Renal pelvis (tissue), 4 donors: Measurements from ENCODE around the gene OR6S1. TPM values are rescaled to one million over a fixed set of nuclear protein-coding genes. Genes with fewer than 3 reads are reported as not detected.
A peak's percentile ranks its signal among the peaks of the same experiment; 100 is the strongest.
"Not testable (repeated sequence)": the region's sequence is repeated elsewhere in the genome, so short reads cannot be mapped to it uniquely, and the experiment has no call there.

Experiments used
- DNase-seq: peaks from one replicate; pipeline ENCODE4 v3.0.0-alpha.2; 2013
- polyA plus RNA-seq, 3 donors: library from polyadenylated mRNA; unstranded; fragments of 120-200 nt; gene quantifications; one replicate each; pipeline ENCODE4 v1.2.1, GENCODE V29; 2013; ENCODE audit not compliant: insufficient read length in 3 of 3

OR6S1 gene
- polyA plus RNA-seq, 3 donors: not detected

DNA sequence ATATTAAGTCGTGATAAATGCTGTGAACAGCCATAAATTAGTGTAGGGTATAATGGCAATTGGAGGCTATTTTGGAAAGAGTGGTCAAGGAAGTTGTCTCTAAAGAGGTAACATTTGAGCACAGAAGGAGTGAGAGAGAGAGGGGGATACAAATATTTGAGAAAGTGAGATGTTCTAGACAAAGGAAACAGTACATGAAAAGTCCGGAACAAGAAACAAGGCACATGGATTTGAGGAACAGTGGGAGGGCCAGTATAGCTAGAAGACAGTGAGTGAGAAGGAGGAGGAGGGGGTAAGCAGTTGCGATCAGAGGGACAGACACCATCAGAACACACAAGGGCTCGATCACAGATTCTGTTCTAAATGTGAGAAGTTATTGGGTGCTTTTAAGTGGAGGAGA is 30.2 kb downstream of the OR6S1 start:
- DNase-seq: no peak

DNA sequence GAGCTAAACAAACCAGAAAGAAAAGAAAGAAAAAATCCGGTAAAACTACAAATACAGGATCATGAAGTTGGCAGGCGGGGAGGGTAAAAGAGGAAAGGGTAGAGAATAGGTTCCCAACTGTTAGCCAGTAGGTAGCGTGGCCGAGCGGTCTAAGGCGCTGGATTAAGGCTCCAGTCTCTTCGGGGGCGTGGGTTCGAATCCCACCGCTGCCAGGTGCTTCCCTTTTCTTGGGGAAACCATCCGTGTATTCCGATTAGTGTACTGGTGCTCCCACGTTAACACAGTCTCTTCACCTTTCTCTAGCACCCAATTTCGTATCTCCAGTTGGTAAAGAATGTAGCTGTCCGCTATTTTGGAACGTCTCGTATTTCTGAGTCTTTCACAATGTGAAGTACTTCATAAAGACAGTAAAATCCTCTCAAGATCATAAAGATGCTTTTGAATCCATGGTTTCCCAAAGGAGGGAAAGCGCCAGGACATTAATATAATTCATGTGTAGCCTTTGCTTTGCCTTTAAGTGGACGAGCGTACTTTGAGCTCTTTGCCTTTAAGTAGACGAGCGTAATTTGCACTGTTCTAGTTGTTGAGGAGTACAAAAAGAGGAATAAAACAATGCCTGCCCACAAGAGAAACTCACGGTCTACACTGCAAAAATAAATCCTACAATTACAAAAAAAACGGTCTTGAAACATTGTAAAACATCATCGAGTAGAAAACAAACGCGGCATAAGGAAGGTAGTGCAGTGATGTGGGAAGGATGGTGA is 31.3 kb downstream of the OR6S1 start:
- peak; percentile 51 for DNase-seq

DNA sequence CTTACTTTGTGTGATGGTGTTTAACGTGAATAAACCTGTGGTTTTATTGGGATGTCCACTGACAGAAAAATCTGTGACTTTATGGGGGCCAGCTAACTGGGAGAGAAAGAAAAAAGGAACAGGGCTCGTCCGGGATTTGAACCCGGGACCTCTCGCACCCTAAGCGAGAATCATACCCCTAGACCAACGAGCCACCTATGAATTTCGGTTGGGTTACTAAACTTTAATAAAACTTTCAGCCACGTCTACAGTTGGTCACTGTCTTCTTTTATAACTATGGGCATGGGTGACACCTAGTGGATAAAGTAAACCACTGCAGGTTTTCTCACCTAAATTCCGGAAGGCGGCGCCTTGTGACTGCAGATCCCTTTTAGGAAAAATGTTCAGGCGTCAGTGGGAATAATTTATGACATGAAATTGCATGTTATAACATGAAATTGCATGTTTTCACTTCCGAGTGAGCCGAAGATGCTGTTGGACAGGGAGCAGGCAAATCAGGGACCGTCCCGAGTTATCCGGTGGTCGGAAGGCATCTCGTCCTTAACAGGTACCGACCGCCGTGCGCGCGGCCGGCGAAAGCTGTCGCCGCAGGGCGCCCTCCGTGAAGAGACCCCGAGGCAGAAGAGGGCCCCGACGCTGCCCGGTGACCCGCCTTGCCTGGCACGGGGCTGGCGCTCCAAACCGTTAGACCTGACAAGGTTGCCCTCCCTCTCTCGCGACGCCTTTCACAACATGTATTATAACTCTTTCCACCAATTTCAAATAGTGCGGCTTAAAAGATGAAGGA is 32.1 kb downstream of the OR6S1 start:
- DNase-seq: peak; percentile 90

DNA sequence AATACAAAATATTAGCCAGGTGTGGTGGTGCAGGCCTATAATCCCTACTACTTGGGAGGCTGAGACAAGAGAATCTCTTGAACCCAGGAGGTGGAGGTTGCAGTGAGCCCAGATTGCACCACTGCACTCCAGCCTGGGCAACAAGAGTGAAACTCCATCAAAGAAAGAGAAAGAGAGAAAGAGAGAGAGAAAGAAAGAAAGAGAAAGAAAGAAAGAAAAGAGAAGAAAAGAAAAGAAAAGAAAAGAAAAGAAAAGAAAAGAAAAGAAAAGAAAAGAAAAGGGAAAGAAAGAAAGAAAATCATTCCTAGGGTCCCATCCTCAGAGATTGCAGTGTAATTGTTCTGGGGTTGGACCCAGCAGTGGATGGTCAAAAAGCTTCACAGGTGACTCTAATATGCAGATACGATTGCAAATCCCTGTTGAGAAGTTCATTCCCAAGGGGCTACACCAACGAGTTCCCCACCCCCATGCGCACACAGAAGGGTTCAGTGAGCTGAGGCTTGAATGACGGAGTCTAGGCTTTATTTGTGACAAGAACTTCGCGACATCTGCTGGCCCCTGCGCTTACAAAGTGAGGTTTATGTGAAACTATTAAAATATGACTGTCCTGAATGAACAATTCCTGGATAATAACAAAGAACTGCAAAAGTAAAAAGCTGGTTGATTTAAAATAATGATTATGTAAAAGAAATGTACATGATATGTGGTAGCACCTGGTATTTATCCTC is 32.9 kb downstream of the OR6S1 start:
- no peak for DNase-seq

DNA sequence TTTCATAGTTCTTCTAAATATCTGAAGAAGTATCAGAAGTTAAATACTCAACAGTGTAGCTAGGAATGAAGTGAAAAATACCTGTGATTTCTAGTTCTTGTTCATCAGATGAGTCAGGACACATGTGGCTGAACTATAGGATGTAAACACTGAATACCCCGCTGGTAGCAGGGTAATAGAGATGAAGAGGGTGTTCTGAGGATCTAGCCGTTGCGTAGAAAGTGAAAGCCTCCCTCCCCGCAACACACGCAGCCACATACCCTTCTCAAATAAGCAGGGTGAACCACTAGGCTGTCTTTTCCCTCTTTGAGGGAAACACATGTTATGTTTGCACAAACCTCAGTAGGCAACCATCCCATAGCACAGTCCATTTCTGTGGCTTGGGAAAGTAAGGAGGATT is 33.9 kb downstream of the OR6S1 start:
- no peak for DNase-seq

DNA sequence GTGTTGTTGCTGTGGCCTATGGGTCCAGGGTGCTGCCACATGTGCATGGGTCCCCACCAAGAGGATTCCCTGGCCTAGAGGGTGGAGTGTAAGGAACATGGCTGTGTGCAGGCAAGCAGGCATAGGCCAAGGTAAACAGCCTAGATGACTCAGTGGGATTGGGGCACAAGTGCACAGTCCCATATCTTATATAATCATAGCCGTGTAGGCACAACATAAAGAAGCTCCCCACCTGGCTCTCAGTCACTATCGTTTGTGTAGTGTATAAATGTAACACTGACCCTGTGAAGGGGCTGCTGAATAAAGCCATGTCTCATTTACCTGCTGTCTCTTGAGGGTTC is 34.6 kb downstream of the OR6S1 start:
- DNase-seq: no peak

DNA sequence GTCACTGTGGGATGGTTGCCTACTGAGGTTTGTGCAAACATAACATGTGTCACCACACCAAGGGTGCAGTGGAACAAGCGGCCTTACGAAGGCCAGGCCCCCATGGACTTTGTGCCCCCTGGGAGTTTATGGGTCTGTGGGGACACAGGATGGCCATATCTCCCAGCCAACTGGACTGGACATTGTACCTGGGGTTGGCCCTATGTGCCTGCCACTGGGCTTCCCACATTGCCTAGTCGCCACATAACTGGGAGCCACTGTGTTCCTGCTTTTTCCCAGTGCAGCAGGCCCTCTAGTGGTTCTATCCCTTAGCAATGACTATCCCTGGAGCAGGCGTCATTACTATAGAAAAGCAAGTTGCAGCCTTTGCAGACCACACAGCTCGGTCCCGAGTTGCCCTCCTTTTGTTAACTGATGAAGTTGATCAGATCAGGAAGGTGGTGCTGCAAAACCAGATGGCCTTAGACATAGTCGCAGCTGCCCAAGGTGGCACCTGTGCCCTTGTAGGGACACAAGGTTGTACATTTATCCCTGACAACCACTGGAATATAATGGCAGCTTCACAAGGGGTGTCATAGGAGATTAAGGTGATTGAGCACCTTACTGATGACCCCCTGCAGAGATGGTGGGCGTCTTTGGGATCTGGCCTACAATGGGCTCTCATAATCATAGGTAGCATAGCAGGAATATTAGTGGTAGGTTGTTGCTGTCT is 35.1 kb downstream of the OR6S1 start:
- no peak for DNase-seq

DNA sequence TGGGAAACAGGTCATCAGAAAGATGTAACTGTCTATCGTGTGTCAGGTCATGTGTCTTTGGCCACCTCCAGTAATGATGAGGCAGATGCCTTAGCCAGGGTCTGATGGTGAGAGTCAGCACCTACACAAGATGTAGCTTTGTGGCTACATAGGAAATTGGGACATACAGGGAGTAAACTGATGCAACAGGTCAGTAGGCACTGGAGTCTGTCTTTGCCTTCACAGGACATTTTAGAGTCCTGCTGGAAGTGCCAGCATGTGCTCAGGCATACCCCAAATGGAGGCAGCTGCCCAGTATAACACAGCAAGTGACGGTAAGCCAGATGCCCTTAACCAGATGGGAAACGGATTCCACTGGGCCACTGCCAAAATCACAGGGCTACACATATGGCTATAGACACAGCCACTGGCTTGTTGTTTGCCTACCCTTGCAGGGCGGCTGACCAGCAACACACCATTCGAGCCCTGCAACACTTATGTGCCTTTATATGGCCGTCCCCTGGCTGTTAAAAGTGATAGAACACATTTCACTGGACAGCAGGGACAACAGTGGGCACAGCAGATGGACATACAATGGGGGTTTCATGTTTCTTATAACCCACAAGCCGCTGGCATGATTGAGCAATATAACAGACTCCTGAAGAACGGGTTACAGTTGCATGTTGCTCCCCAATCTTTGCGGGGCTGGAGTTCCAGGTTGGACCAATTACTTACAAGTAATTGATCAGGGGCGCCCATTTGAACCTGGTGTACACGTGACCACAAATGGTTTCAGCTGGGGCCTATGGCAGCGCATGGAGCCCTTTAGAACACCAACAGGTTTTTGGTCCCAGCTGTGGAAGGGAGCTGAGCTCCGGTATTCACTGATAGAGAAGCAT is 37.4 kb downstream of the OR6S1 start:
- no peak for DNase-seq

DNA sequence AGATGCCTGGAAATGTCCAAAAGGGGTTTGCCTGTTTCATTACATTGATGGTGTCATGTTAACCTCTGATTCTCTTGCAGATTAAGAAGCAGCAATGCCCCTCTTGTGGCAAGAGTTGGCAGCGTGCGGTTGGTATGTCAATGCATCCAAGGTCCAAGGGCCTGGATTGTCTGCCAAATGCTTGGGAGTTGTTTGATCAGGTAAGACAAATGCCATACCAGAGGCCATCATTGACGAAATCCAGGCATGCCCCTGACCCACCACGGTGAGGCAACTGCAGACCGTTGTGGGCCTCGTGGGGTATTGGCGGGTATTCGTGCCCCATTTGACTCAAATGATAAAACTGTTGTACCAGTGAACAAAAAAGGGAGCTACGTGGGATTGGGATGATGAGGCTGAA is 38.9 kb downstream of the OR6S1 start:
- DNase-seq: no peak

DNA sequence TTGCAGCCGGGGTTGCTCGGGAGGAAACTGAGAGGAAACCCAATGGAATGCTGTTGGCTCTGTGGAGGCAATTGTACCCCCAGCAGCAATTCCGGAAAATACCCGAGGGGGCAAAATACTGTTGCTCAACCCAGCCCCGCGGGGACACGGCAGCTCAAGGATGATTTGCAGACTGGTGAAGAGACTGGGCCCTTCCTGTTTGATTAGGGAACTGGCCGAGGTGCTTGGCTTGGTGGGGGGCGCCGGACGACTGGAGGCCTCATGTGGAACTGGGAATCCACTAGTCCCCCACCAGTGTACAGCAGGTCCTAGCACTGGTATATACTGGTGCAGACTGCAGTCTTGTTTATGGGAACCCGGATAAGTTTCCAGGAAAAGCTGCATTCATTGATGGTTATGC is 40.0 kb downstream of the OR6S1 start:
- DNase-seq: no peak

DNA sequence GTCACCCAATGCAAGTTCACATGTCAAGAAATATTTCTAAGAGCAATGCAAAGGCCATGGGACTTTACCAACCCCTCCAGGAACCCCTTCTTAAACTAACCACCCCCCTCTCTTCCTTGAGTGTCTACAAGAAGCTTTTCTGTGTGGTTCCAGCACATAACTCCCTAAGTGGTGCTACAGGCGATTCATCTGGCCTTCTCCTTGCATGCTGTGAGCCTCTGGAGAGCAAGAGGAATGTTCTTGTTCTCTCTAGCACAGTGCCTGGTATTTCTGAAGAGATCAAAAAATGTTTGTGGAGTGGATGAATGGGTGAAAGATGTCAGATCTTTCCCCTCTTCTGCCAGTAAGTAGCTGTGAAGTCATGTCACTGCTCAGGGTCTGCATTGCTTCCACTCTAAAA is 44.4 kb downstream of the OR6S1 start:
- DNase-seq: no peak

DNA sequence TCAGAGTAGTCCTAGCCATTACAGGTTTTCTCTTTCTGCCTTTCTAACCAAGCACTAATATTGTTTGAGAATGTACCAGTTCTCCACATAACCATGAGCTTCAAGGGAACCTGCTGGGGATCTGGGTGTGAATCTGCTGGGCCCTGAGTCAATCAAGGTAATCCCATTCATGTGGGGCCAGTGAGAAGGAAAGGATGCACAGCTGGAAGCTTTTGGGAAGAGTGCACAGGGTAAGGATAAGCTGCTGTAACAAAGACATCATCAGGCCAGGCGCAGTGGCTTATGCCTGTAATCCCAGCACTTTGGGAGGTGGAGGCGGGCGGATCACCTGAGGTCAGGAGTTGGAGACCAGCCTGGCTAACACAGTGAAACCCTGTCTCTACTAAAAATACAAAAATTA is 45.8 kb downstream of the OR6S1 start:
- not testable (repeated sequence) for DNase-seq

DNA sequence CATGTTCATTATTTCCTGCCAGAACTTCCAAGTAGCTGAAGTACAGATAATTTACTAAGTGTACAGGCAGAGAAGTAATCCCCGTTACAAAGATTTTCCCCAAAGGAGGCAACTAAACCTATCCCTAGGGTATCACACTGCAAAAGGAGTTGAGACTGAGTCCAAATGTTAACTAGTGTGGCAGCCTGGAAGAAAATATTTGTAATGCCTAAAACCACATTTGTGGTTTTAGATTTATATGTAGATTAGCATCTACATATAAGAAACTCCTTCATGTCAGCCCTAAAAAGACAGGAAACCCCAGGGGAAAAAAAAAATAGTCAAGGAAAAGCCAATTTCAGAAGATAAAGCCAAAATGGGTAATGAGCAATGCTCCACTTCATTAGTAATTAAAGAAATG is 48.9 kb downstream of the OR6S1 start:
- DNase-seq: no peak

DNA sequence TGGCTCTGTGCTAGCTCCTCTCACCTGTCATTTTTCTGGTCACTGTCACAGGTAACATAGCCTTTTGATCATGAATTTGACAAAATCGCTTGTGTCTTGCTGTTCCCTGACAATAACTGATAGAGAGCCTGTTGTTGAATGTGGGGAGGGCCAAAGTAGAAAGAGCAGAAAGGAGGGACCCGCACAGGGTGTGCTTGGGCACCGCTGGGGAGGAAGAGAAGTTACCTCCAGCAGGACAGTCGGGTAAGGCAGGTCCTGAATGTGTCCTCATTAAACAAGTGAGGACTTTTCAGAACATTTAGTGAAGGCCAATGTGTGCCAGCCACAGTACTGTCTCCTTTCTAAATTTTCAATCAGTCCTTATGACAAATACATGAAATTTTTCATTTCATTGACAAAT is 50.3 kb downstream of the OR6S1 start, which contains the start of gene RNASE12:
Gene RNASE12 (minus strand): TSS at position 142 of the 400 bp plus-strand sequence. CDS start 653 bp downstream, outside the sequence.
- no peak for DNase-seq

Other genes with a start within 250 kb of the OR6S1 start
- gene TEP1, start 228.2 kb downstream of the OR6S1 start, polyA plus RNA-seq: 10 to 100 TPM; 17.7 to 22.1 (median 19.9) TPM
- gene KLHL33, start 205.5 kb downstream of the OR6S1 start, polyA plus RNA-seq: under 1 TPM; 0.27 to 0.88 (median 0.56) TPM
- gene OSGEP, start 186.9 kb downstream of the OR6S1 start, polyA plus RNA-seq: 10 to 100 TPM; 48.5 to 87.7 (median 78.9) TPM
- 100 to 1,000 TPM; 318 to 336 (median 334) TPM for gene APEX1, start 186.5 kb downstream of the OR6S1 start, polyA plus RNA-seq
- gene PIP4P1, start 180.3 kb downstream of the OR6S1 start, polyA plus RNA-seq: 10 to 100 TPM; 33.9 to 37.6 (median 35.3) TPM
- 10 to 100 TPM; 67.6 to 80.2 (median 78.8) TPM for gene PNP, start 172.3 kb downstream of the OR6S1 start, polyA plus RNA-seq
- under 1 TPM in 1 of 3 donors, not detected in 2; 0.23 TPM for gene RNASE10, start 136.2 kb downstream of the OR6S1 start, polyA plus RNA-seq
- gene RNASE9, start 80.6 kb downstream of the OR6S1 start, polyA plus RNA-seq: not detected
- gene RNASE11, start 53.7 kb downstream of the OR6S1 start, polyA plus RNA-seq: not detected
- gene RNASE12, start 50.3 kb downstream of the OR6S1 start, polyA plus RNA-seq: not detected
- 1 to 10 TPM; 1.3 to 4.4 (median 2.4) TPM for gene RNASE4, start 42.9 kb upstream of the OR6S1 start, polyA plus RNA-seq
- 1 to 10 TPM; 2.7 to 4.2 (median 3.4) TPM for gene ANG, start 47.1 kb upstream of the OR6S1 start, polyA plus RNA-seq
- gene EDDM3A, start 104.2 kb upstream of the OR6S1 start, polyA plus RNA-seq: under 1 TPM in 2 of 3 donors, not detected in 1; 0.21 to 0.31 TPM
- under 1 TPM in 1 of 3 donors, not detected in 2; 0.19 TPM for gene EDDM3B, start 126.7 kb upstream of the OR6S1 start, polyA plus RNA-seq
- 1 to 10 TPM; 5.2 to 6.8 (median 5.3) TPM for gene RNASE6, start 139.6 kb upstream of the OR6S1 start, polyA plus RNA-seq
- gene RNASE1, start 161.2 kb upstream of the OR6S1 start, polyA plus RNA-seq: 100 to 1,000 TPM; 127 to 202 (median 145) TPM
- gene RNASE3, start 249.7 kb upstream of the OR6S1 start, polyA plus RNA-seq: 1 to 10 TPM in 1 of 3 donors, under 1 TPM in 2; 0.52 to 1.4 (median 0.77) TPM